Measurements from ENCODE around the gene FIP1L1.

GRCh38 chr4:53456178-53456577, 78.7 kb downstream of the FIP1L1 start:
- TF ChIP-seq POLR2AphosphoS5 (IDR thresholded peaks at IDR 0.05) (no peak), CTCF (IDR thresholded peaks at IDR 0.05 in 8 of 11, conservative IDR thresholded peaks at IDR 0.05 in 3 of 11) (no peak), POLR2A (IDR thresholded peaks at IDR 0.05) (no peak)
